Neural progenitor cell (in vitro differentiated cells): ENCODE data around the gene CEP295NL. TPM values are rescaled to one million over a fixed set of nuclear protein-coding genes. Genes with fewer than 3 reads are reported as not detected.

Experiments used
- DNase-seq: peaks from one replicate; pipeline ENCODE4 v3.0.0-alpha.2; 2016; ENCODE audit warnings: low spot score
- H2AFZ ChIP-seq: fragments of 200-600 bp; sonication (generic); replicated peaks from 2 replicates; pipeline ENCODE4 v1.6.1; 2016; ENCODE audit warnings: antibody characterized with exemption
- H3F3A ChIP-seq: fragments of 200-600 bp; sonication (generic); 2 replicates; pipeline ENCODE4 v1.6.1; 2016; ENCODE audit warnings: antibody characterized with exemption, low read depth
- H3K27ac ChIP-seq: fragments of 200-600 bp; sonication (generic); 2 replicates; pipeline ENCODE4 v1.5.1; 2016; ENCODE audit warnings: mild to moderate bottlenecking
- H3K27me3 ChIP-seq: fragments of 200-600 bp; sonication (generic); 2 replicates; pipeline ENCODE4 v1.6.1; 2016; ENCODE audit warnings: mild to moderate bottlenecking, moderate library complexity
- H3K36me3 ChIP-seq: fragments of 200-600 bp; sonication (generic); 2 replicates; pipeline ENCODE4 v1.5.1; 2016
- H3K4me1 ChIP-seq: fragments of 200-600 bp; sonication (generic); 2 replicates; pipeline ENCODE4 v1.6.1; 2016; ENCODE audit warnings: mixed run types
- H3K4me2 ChIP-seq: fragments of 200-600 bp; sonication (generic); 2 replicates; pipeline ENCODE4 v1.6.1; 2016
- H3K4me3 ChIP-seq: fragments of 200-600 bp; sonication (generic); 2 replicates; pipeline ENCODE4 v1.5.1; 2016
- H3K79me2 ChIP-seq: fragments of 200-600 bp; sonication (generic); 2 replicates; pipeline ENCODE4 v1.6.1; 2016; ENCODE audit warnings: low read depth
- H3K9ac ChIP-seq: fragments of 200-600 bp; sonication (generic); 2 replicates; pipeline ENCODE4 v1.6.1; 2016
- H3K9me3 ChIP-seq: fragments of 200-600 bp; sonication (generic); 2 replicates; pipeline ENCODE4 v1.5.1; 2016; ENCODE audit warnings: low read depth
- H4K20me1 ChIP-seq: fragments of 200-600 bp; sonication (generic); 2 replicates; pipeline ENCODE4 v1.6.1; 2016; ENCODE audit warnings: low read depth
- H3K27ac Mint-ChIP-seq: 3 replicates; pipeline ENCODE4 v1.8.0; 2021; ENCODE audit warnings: mixed read lengths
- H3K27me3 Mint-ChIP-seq: 2 replicates; pipeline ENCODE4 v1.8.0; 2022; ENCODE audit warnings: low read depth, mild to moderate bottlenecking, inconsistent platforms, moderate library complexity, mixed read lengths; ENCODE audit not compliant: insufficient read depth
- H3K36me3 Mint-ChIP-seq: 3 replicates; pipeline ENCODE4 v1.8.0; 2021; ENCODE audit warnings: mixed read lengths
- H3K4me1 Mint-ChIP-seq: 3 replicates; pipeline ENCODE4 v1.8.0; 2021; ENCODE audit warnings: mixed read lengths
- H3K4me3 Mint-ChIP-seq: 3 replicates; pipeline ENCODE4 v1.8.0; 2021; ENCODE audit warnings: mild to moderate bottlenecking, moderate library complexity, mixed read lengths
- H3K9me3 Mint-ChIP-seq: 3 replicates; pipeline ENCODE4 v1.8.0; 2020; ENCODE audit warnings: mixed read lengths
- CTCF ChIP-seq: fragments of 200-600 bp; sonication (generic); IDR thresholded peaks from 2 replicates; pipeline ENCODE4 v1.5.1; 2017; ENCODE audit warnings: antibody characterized with exemption, mild to moderate bottlenecking
- EZH2 ChIP-seq: fragments of 200-600 bp; sonication (generic); IDR thresholded peaks from 2 replicates; pipeline ENCODE4 v1.6.1; 2017; ENCODE audit warnings: antibody characterized with exemption, mild to moderate bottlenecking, moderate library complexity
- EZH2phosphoT487 ChIP-seq: fragments of 200-600 bp; sonication (generic); IDR thresholded peaks from 2 replicates; pipeline ENCODE4 v1.6.1; 2017; ENCODE audit warnings: antibody characterized with exemption
- total RNA-seq: library from RNA; depleted of rRNA; stranded (reverse); fragments of >200 nt; gene quantifications from 2 replicates; pipeline ENCODE4 v1.2.3, GENCODE V29; 2015; ENCODE audit warnings: low replicate concordance

Gene CEP295NL
- total RNA-seq, 1 donor from 2014 or later, result 0.39 TPM

DNA sequence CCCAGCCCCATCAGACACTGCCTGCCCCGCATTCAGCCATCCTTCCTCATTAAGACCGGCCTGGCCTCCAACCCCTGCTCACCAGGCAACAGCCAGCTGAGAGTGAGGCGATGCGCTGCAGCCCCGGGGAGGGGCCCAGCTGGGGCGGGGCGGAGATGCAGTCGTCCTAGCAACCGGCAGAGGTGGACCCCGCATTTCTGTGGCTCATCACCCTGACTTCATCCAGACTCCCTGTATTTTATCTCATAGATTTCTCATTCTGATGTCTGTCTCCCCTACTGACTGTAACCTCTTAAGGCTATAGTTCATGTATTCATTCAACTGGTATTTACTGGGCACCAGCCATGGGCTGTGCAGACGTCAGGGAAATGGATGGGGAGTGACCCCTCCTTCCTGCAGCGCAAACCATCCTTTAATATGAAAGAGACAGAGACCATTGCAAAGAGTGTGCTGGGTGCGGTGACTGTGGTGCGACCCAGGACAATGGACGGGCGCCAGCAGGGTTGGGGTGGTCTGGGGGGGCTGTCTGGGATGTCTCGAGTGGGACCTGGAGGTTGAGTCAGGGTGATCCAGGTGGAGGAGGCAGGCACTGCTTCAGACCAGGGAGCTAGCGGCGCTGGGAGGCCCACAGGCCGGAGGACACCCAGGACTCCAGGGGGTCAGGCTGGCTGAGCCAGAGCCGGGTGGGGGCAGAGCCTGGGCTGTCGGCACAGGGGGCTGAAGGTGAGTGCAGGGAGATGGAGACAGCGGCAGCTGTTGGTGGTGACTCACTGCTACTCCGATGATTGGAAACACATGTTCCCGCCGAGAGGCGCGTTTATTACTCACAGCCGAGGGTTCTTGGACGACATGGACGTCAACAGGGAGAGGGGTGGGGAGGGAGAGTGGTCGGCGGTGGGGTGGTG, 32.7 kb upstream of the CEP295NL start:
- no peak for DNase-seq
- Mint-ChIP-seq H3K36me3 (no peaks in the 10 kb centered on the region), H3K4me1 (peaks cover 37% of the 10 kb centered on the region), H3K4me3 (no peak overlapping the region), H3K27me3 (peaks cover 14% of the 10 kb centered on the region), H3K9me3 (no peaks in the 10 kb centered on the region), H3K27ac (peak overlapping the region; percentile 90)
- no peak for TF ChIP-seq EZH2phosphoT487
- TF ChIP-seq CTCF, result no peak
- no peak for TF ChIP-seq EZH2
- Histone ChIP-seq H2AFZ (no peak overlapping the region), H3K4me1 (peaks cover 10% of the 10 kb centered on the region), H3F3A (no peaks in the 10 kb centered on the region), H3K36me3 (no peaks in the 10 kb centered on the region), H3K4me2 (no peak overlapping the region), H3K27ac (no peak overlapping the region), H3K27me3 (no peaks in the 10 kb centered on the region), H3K9ac (no peak overlapping the region), H3K9me3 (no peaks in the 10 kb centered on the region), H4K20me1 (no peaks in the 10 kb centered on the region), H3K79me2 (no peaks in the 10 kb centered on the region), H3K4me3 (no peak overlapping the region)

DNA sequence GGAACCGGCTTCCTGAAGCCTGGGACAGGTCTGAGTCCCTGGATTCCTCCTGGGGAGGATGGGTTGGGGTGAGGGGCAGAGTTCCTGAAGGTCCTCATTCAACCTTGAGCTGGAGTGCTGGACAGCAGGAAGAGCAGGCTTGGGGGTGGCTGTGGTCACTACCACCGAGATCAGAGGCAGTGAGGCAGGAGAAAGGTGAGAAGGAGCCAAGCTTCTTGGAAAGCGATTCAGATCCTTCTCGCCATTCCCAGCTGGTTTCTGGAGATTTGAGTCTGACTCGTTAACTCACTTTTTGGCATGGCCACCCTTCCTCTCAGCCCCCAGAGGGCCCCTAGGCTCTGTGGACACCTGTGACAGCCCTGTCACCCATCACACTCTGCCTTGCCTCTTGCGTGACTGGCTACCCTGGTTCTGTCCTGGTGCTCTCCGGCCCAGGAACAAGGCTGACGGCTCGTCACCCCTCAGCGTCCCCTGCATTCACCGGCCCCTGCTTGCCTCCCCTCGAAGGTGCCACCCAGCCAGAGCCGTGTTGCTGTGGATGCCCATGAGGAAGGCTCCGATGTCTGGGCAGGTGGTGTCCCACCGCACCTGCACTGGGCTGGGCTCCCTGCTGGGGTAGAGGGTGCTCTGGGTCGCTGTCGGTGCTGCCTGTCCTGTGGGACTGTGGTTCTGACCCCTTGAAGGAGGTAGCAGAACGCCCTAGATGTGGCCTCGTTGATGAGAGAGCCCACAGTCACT, 31.8 kb upstream of the CEP295NL start:
- Histone ChIP-seq H3K27ac (no peak overlapping the region), H3K36me3 (no peaks in the 10 kb centered on the region), H3K4me1 (peaks cover 10% of the 10 kb centered on the region), H3K9me3 (no peaks in the 10 kb centered on the region), H3K27me3 (no peaks in the 10 kb centered on the region), H3K4me3 (no peak overlapping the region), H2AFZ (peak overlapping the region; percentile 6), H4K20me1 (no peaks in the 10 kb centered on the region), H3F3A (no peaks in the 10 kb centered on the region), H3K4me2 (peak overlapping the region; percentile 2), H3K9ac (no peak overlapping the region), H3K79me2 (no peaks in the 10 kb centered on the region)
- TF ChIP-seq EZH2phosphoT487, result no peak
- TF ChIP-seq CTCF, result no peak
- TF ChIP-seq EZH2, result no peak
- H3K9me3 Mint-ChIP-seq, result no peaks in the 10 kb centered on the region
- peaks cover 32% of the 10 kb centered on the region for H3K4me1 Mint-ChIP-seq
- DNase-seq, result no peak
- H3K27me3 Mint-ChIP-seq, result peaks cover 14% of the 10 kb centered on the region
- H3K27ac Mint-ChIP-seq, result peak overlapping the region; percentile 29
- no peaks in the 10 kb centered on the region for H3K36me3 Mint-ChIP-seq
- H3K4me3 Mint-ChIP-seq, result peak overlapping the region; percentile 16

GRCh38 chr17:78933959-78934568, 31.1 kb upstream of the CEP295NL start:
- Histone ChIP-seq H3K9ac (no peak overlapping the region), H3K79me2 (no peaks in the 10 kb centered on the region), H3K27ac (no peak overlapping the region), H3K9me3 (no peaks in the 10 kb centered on the region), H3F3A (no peaks in the 10 kb centered on the region), H3K4me2 (peak overlapping the region; percentile 30), H3K36me3 (no peaks in the 10 kb centered on the region), H4K20me1 (no peaks in the 10 kb centered on the region), H3K27me3 (no peaks in the 10 kb centered on the region), H3K4me1 (peaks cover 10% of the 10 kb centered on the region), H2AFZ (peak overlapping the region; percentile 44), H3K4me3 (no peak overlapping the region)
- TF ChIP-seq EZH2 (no peak), EZH2phosphoT487 (no peak), CTCF (no peak)
- Mint-ChIP-seq H3K4me3 (peak overlapping the region; percentile 16), H3K4me1 (peaks cover 28% of the 10 kb centered on the region), H3K27ac (peak overlapping the region; percentile 82), H3K9me3 (no peaks in the 10 kb centered on the region), H3K36me3 (no peaks in the 10 kb centered on the region), H3K27me3 (peaks cover 13% of the 10 kb centered on the region)
- peak; percentile 89 for DNase-seq
